CD14-positive monocyte (primary cell): ENCODE measurements around the gene FKRP. TPM values are rescaled to one million over a fixed set of nuclear protein-coding genes. Genes with fewer than 3 reads are reported as not detected.

Experiments
- DNase-seq, 3 donors: peaks; one replicate each; pipeline ENCODE4 v3.0.0-alpha.2; 2011 to 2022
- H2AFZ ChIP-seq: 2 replicates; pipeline ENCODE4 v1.6.0; 2012; ENCODE audit warnings: mild to moderate bottlenecking, low read depth, low read length, inconsistent platforms; ENCODE audit not compliant: insufficient read depth, poor library complexity, severe bottlenecking
- H3K27ac ChIP-seq, 2 donors: 1 replicate in 1 of 2; 2 replicates in 1 of 2; pipeline ENCODE4 v1.5.1; 2012 to 2013; ENCODE audit warnings: low read length in 2 of 2, control low read depth in 1 of 2, inconsistent platforms in 1 of 2, low read depth in 1 of 2, mild to moderate bottlenecking in 1 of 2
- H3K27me3 ChIP-seq, 2 donors: one replicate each; pipeline versions ENCODE4 v1.6.0 to v1.6.1; 2011 to 2013; ENCODE audit warnings: low read length in 2 of 2; ENCODE audit not compliant: control insufficient read depth in 2 of 2, insufficient read depth in 2 of 2
- H3K36me3 ChIP-seq, 2 donors: replicated peaks in 1 of 2; 1 replicate in 1 of 2; 2 replicates in 1 of 2; pipeline versions ENCODE4 v1.5.1 to v1.6.1; 2012 to 2013; ENCODE audit warnings: low read length in 2 of 2, control low read depth in 1 of 2, inconsistent platforms in 1 of 2, mild to moderate bottlenecking in 1 of 2; ENCODE audit not compliant: insufficient read depth in 2 of 2, control insufficient read depth in 1 of 2
- H3K4me1 ChIP-seq, 2 donors: 1 replicate in 1 of 2; 2 replicates in 1 of 2; pipeline versions ENCODE4 v1.5.1 to v1.6.1; 2012 to 2013; ENCODE audit warnings: low read length in 2 of 2, control low read depth in 1 of 2, inconsistent platforms in 1 of 2, mild to moderate bottlenecking in 1 of 2, moderate library complexity in 1 of 2; ENCODE audit not compliant: insufficient read depth in 2 of 2, control insufficient read depth in 1 of 2
- H3K4me2 ChIP-seq: replicated peaks from 2 replicates; pipeline ENCODE3; 2012; ENCODE audit warnings: low read length, moderate library complexity, mild to moderate bottlenecking; ENCODE audit not compliant: poor library complexity, severe bottlenecking; ENCODE audit errors: extremely low read depth
- H3K4me3 ChIP-seq, 3 experiments: fragments of 200-600 bp in 1 of 3; sonication (generic) in 1 of 3; replicated peaks in 1 of 3; 1 replicate in 2 of 3; 2 replicates in 1 of 3; pipeline ENCODE4 v1.5.1; 2011 to 2013; ENCODE audit warnings: low read length in 3 of 3, mild to moderate bottlenecking in 3 of 3, control low read depth in 2 of 3, low read depth in 2 of 3, inconsistent platforms in 1 of 3, moderate library complexity in 1 of 3
- H3K79me2 ChIP-seq: 2 replicates; pipeline ENCODE4 v1.6.0; 2012; ENCODE audit warnings: mild to moderate bottlenecking, control low read depth, inconsistent platforms, low read length, moderate library complexity; ENCODE audit not compliant: insufficient read depth
- H3K9ac ChIP-seq: 2 replicates; pipeline ENCODE4 v1.6.0; 2017; ENCODE audit warnings: low read length, mild to moderate bottlenecking; ENCODE audit not compliant: insufficient read depth, poor library complexity, severe bottlenecking
- H3K9me3 ChIP-seq, 2 donors: replicated peaks in 1 of 2; 1 replicate in 1 of 2; 2 replicates in 1 of 2; pipeline versions ENCODE4 v1.5.1 to v1.6.1; 2012 to 2013; ENCODE audit warnings: low read length in 2 of 2, control low read depth in 1 of 2; ENCODE audit not compliant: control insufficient read depth in 1 of 2, insufficient read depth in 1 of 2
- H4K20me1 ChIP-seq: 2 replicates; pipeline ENCODE4 v1.6.0; 2012; ENCODE audit warnings: mild to moderate bottlenecking, low read length, control low read depth, moderate library complexity; ENCODE audit not compliant: insufficient read depth
- H3K27ac Mint-ChIP-seq, 7 donors: one replicate each; pipeline ENCODE4 v1.8.0; 2020; ENCODE audit warnings: mild to moderate bottlenecking in 7 of 7, mixed read lengths in 7 of 7, moderate library complexity in 6 of 7, inconsistent platforms in 2 of 7
- H3K27me3 Mint-ChIP-seq, 3 donors: one replicate each; pipeline ENCODE4 v1.8.0; 2021 to 2022; ENCODE audit warnings: low read depth in 3 of 3, mild to moderate bottlenecking in 3 of 3, mixed read lengths in 3 of 3, moderate library complexity in 3 of 3, inconsistent platforms in 1 of 3
- H3K36me3 Mint-ChIP-seq, 2 donors: one replicate each; pipeline ENCODE4 v1.8.0; 2020; ENCODE audit warnings: mixed read lengths in 2 of 2, inconsistent platforms in 1 of 2, mild to moderate bottlenecking in 1 of 2
- H3K4me1 Mint-ChIP-seq: one replicate; pipeline ENCODE4 v1.8.0; 2020; ENCODE audit warnings: mild to moderate bottlenecking, mixed read lengths
- H3K4me3 Mint-ChIP-seq, 2 donors: one replicate each; pipeline ENCODE4 v1.8.0; 2020; ENCODE audit warnings: mild to moderate bottlenecking in 2 of 2, mixed read lengths in 2 of 2, moderate library complexity in 1 of 2
- H3K9me3 Mint-ChIP-seq, 7 donors: one replicate each; pipeline ENCODE4 v1.8.0; 2020 to 2022; ENCODE audit warnings: mixed read lengths in 7 of 7, mild to moderate bottlenecking in 6 of 7, moderate library complexity in 6 of 7, inconsistent platforms in 2 of 7
- CTCF ChIP-seq: fragments of 200-600 bp; IDR thresholded peaks from one replicate; pipeline ENCODE4 v1.8.0; 2022; ENCODE audit warnings: antibody characterized with exemption, mild to moderate bottlenecking
- WGBS: methylation state at CpG from one replicate; pipeline ENCODE4 v1.1.5; 2013; ENCODE audit warnings: missing lambda C conversion rate; ENCODE audit not compliant: insufficient coverage; 5-methylcytosine and 5-hydroxymethylcytosine counted together
- intact Hi-C, 2 donors: fragments of 100-400 bp; cut with micrococcal nuclease; formaldehyde crosslinking; loops; one replicate each; pipeline versions ENCODE4 v1.15.0 to v1.15.1; 2023
- polyA plus RNA-seq, 3 donors: library from polyadenylated mRNA; depleted of rRNA in 1 of 3; unstranded in 2 of 3; stranded (reverse) in 1 of 3; fragments of 300-500 nt in 2 of 3; fragments of >200 nt in 1 of 3; fragmentation: Illumina TruSeq in 2 of 3; gene quantifications; 1 replicate in 2 of 3; 2 replicates in 1 of 3; pipeline ENCODE4 v1.2.3, GENCODE V29; 2012 to 2021

FKRP gene
- polyA plus RNA-seq, 3 donors: 2.1 to 21.5 (median 2.7) TPM

- WGBS: 95% methylated on average over 9 of the region's 11 CpGs
- TF ChIP-seq CTCF: no peak
- H3K4me3 Mint-ChIP-seq: no peak overlapping the region
- peaks cover 40 to 45% of the 10 kb centered on the region in 2 donors for H3K4me1 ChIP-seq
- no peaks in the 10 kb centered on the region for H3K9me3 ChIP-seq
- no peak overlapping the region for H3K27ac Mint-ChIP-seq
- H3K36me3 Mint-ChIP-seq: peaks cover 79 to 94% of the 10 kb centered on the region in 2 donors
- peaks cover 46% of the 10 kb centered on the region for H3K4me1 Mint-ChIP-seq
- intact Hi-C loops: loop anchor here (1.0 to 2.0 kb wide), 2 partner anchors 13 to 23 kb away; no protein-coding TSS in a partner anchor
- H2AFZ ChIP-seq: no peak overlapping the region
- peaks cover 2% of the 10 kb centered on the region in 3 donors for H3K27me3 Mint-ChIP-seq
- H3K9me3 Mint-ChIP-seq: peaks cover 0 to 2% (median 0%) of the 10 kb centered on the region in 7 donors
- no peak overlapping the region for H3K27ac ChIP-seq
- no peak overlapping the region for H3K4me3 ChIP-seq
- no peak for DNase-seq
- H4K20me1 ChIP-seq: peaks cover 89% of the 10 kb centered on the region
- no peaks in the 10 kb centered on the region for H3K27me3 ChIP-seq
- peaks cover 78 to 85% of the 10 kb centered on the region in 2 donors for H3K36me3 ChIP-seq
- no peak overlapping the region for H3K9ac ChIP-seq
- H3K79me2 ChIP-seq: peaks cover 40% of the 10 kb centered on the region
- no peak overlapping the region for H3K4me2 ChIP-seq
Observed at GRCh38 chr19:46727757-46728156, 18.1 kb upstream of the FKRP start.

- peaks cover 2% of the 10 kb centered on the region in 3 donors for H3K27me3 Mint-ChIP-seq
- Histone ChIP-seq H4K20me1 (peaks cover 87% of the 10 kb centered on the region), H3K4me3 (no peak overlapping the region), H3K27me3 (no peaks in the 10 kb centered on the region), H3K79me2 (peaks cover 40% of the 10 kb centered on the region), H3K36me3 (peaks cover 74 to 83% of the 10 kb centered on the region in 2 donors), H3K27ac (no peak overlapping the region), H3K9me3 (no peaks in the 10 kb centered on the region), H3K9ac (no peak overlapping the region), H3K4me2 (peak overlapping the region; percentile 7), H3K4me1 (peaks cover 44 to 49% of the 10 kb centered on the region in 2 donors), H2AFZ (no peak overlapping the region)
- H3K4me3 Mint-ChIP-seq: no peak overlapping the region
- H3K36me3 Mint-ChIP-seq: peaks cover 81 to 93% of the 10 kb centered on the region in 2 donors
- intact Hi-C loops: loop anchor here (1.0 to 2.0 kb wide), 2 partner anchors 13 to 24 kb away; no protein-coding TSS in a partner anchor
- H3K27ac Mint-ChIP-seq: peak overlapping the region in 2 of 7 donors; percentile 26 to 73
- peaks cover 0 to 2% (median 0%) of the 10 kb centered on the region in 7 donors for H3K9me3 Mint-ChIP-seq
- no peak for TF ChIP-seq CTCF
- WGBS: 53% methylated on average over 8 of the region's 14 CpGs
- peaks cover 50% of the 10 kb centered on the region for H3K4me1 Mint-ChIP-seq
- DNase-seq: no peak
Observed at GRCh38 chr19:46728208-46728607, 17.6 kb upstream of the FKRP start.
